Brain microvascular endothelial cell (primary cell): ENCODE results near the gene DIO3.

ENCODE experiments used
- DNase-seq: peaks from one replicate; pipeline ENCODE4 v3.0.0-alpha.2; 2020
- H3K27ac ChIP-seq: fragments of 250-450 bp; sonication (Bioruptor Pico); 2 replicates; pipeline ENCODE4 v1.5.1; 2020; ENCODE audit warnings: mild to moderate bottlenecking, moderate library complexity
- H3K27me3 ChIP-seq: fragments of 250-450 bp; sonication (Bioruptor Pico); replicated peaks from 2 replicates; pipeline ENCODE4 v1.5.1; 2020; ENCODE audit warnings: mild to moderate bottlenecking
- H3K36me3 ChIP-seq: fragments of 250-450 bp; sonication (Bioruptor Pico); replicated peaks from 2 replicates; pipeline ENCODE4 v1.5.1; 2020; ENCODE audit warnings: mild to moderate bottlenecking
- H3K4me3 ChIP-seq: 2 replicates; pipeline ENCODE4 v1.5.1; 2011; ENCODE audit warnings: low read depth, mild to moderate bottlenecking, control low read depth, low read length, moderate library complexity
- in situ Hi-C: cut with HindIII; loops from 2 replicates; pipeline ENCODE4 v1.10.0; 2017; ENCODE audit warnings: low sequenced_read_pairs, low pct_ligation_motif_present
- TF ChIP-seq, protein P1 (sequence below): IDR thresholded peaks from 2 replicates; pipeline ENCODE4 v1.5.1; 2011; ENCODE audit warnings: low read depth, mild to moderate bottlenecking, moderate library complexity, low read length, control low read depth, inconsistent platforms; ENCODE audit errors: missing control alignments

Gene DIO3

GRCh38 chr14:101538878-101539277, 22.4 kb upstream of the DIO3 start:
- H3K27me3 ChIP-seq = no peaks in the 10 kb centered on the region
- no peak overlapping the region for H3K27ac ChIP-seq
- DNase-seq = no peak
- TF ChIP-seq, protein P1, sequence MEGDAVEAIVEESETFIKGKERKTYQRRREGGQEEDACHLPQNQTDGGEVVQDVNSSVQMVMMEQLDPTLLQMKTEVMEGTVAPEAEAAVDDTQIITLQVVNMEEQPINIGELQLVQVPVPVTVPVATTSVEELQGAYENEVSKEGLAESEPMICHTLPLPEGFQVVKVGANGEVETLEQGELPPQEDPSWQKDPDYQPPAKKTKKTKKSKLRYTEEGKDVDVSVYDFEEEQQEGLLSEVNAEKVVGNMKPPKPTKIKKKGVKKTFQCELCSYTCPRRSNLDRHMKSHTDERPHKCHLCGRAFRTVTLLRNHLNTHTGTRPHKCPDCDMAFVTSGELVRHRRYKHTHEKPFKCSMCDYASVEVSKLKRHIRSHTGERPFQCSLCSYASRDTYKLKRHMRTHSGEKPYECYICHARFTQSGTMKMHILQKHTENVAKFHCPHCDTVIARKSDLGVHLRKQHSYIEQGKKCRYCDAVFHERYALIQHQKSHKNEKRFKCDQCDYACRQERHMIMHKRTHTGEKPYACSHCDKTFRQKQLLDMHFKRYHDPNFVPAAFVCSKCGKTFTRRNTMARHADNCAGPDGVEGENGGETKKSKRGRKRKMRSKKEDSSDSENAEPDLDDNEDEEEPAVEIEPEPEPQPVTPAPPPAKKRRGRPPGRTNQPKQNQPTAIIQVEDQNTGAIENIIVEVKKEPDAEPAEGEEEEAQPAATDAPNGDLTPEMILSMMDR = no peak
- in situ Hi-C loops = no loop called here
- H3K36me3 ChIP-seq = no peaks in the 10 kb centered on the region
- H3K4me3 ChIP-seq = no peak overlapping the region

DNA sequence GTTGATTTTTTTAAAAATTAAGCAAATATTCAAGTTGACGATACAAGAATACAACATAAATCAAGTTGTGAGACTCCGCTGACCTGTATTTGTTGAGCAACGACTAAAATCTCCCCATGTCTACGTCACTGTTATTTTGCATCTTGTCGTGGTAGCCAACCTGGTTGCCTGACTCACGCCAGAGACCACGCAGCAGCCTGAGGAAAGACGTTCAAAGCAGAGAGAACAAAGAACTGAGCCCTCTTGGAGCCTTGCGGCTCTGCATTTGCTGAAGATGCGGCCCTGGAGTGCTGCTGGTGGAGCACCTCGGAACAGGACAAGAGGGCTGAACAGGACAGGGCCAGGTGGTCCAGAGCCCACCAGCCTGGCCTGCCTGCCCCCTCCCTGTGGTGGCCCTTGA, 21.4 kb upstream of the DIO3 start:
- Histone ChIP-seq H3K36me3 (no peaks in the 10 kb centered on the region), H3K27me3 (no peaks in the 10 kb centered on the region), H3K4me3 (no peak overlapping the region), H3K27ac (no peak overlapping the region)
- in situ Hi-C loops = no loop called here
- DNase-seq = no peak
- TF ChIP-seq, protein P1 = no peak

GRCh38 chr14:101540481-101541462, 20.5 kb upstream of the DIO3 start:
- TF ChIP-seq, protein P1 = no peak
- Histone ChIP-seq H3K4me3 (no peak overlapping the region), H3K36me3 (no peaks in the 10 kb centered on the region), H3K27me3 (no peaks in the 10 kb centered on the region), H3K27ac (no peak overlapping the region)
- in situ Hi-C loops = no loop called here
- DNase-seq = no peak

- no peak for DNase-seq
- H3K4me3 ChIP-seq = no peak overlapping the region
- no peaks in the 10 kb centered on the region for H3K36me3 ChIP-seq
- no peak overlapping the region for H3K27ac ChIP-seq
- no peaks in the 10 kb centered on the region for H3K27me3 ChIP-seq
- TF ChIP-seq, protein P1 = no peak
- in situ Hi-C loops = no loop called here
Observed at GRCh38 chr14:101542391-101542790, 18.9 kb upstream of the DIO3 start.

DNA sequence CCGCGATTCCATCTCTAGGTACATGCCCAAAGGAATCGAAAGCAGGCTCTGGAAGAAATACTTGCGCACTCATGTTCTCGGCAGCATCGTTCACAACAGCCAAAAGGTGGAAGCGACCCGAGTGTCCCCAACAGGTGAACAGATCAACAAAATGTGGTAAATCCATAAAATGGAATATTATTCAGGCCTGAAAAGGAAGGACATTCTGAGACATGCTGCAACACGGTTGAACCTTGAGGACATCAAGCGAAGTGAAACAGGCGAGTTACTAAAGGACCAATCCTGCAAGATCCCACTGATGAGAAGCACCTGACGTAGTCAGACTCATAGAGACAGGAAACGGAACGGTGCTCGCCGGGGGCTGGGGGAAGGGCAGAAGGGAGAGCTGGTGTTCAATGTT, 17.5 kb upstream of the DIO3 start:
- DNase-seq = no peak
- no peak overlapping the region for H3K27ac ChIP-seq
- TF ChIP-seq, protein P1 = no peak
- in situ Hi-C loops = no loop called here
- H3K36me3 ChIP-seq = no peaks in the 10 kb centered on the region
- no peaks in the 10 kb centered on the region for H3K27me3 ChIP-seq
- H3K4me3 ChIP-seq = no peak overlapping the region
